Colonic mucosa (tissue), 4 donors: ENCODE results near the gene TCF12. TPM values are rescaled to one million over a fixed set of nuclear protein-coding genes. Genes with fewer than 3 reads are reported as not detected.

Experiments used
- DNase-seq: peaks from one replicate; pipeline ENCODE4 v3.0.0-alpha.2; 2020
- H3K27ac ChIP-seq: fragments of 200-600 bp; one replicate; pipeline ENCODE4 v1.8.0; 2021
- H3K27me3 ChIP-seq: fragments of 200-600 bp; one replicate; pipeline ENCODE4 v1.8.0; 2021
- H3K36me3 ChIP-seq: fragments of 200-600 bp; one replicate; pipeline ENCODE4 v1.8.0; 2021
- H3K4me1 ChIP-seq: fragments of 200-600 bp; one replicate; pipeline ENCODE4 v1.8.0; 2021; ENCODE audit warnings: mild to moderate bottlenecking
- H3K4me3 ChIP-seq: fragments of 200-600 bp; one replicate; pipeline ENCODE4 v1.8.0; 2021
- H3K9ac ChIP-seq, 2 donors: one replicate each; pipeline ENCODE4 v1.7.0; 2013; ENCODE audit warnings: control low read depth in 2 of 2, low read depth in 2 of 2, low read length in 2 of 2
- H3K9me3 ChIP-seq: fragments of 200-600 bp; one replicate; pipeline ENCODE4 v1.8.0; 2021
- CTCF ChIP-seq: fragments of 200-600 bp; IDR thresholded peaks from one replicate; pipeline ENCODE4 v1.8.0; 2022; ENCODE audit warnings: antibody characterized with exemption, mild to moderate bottlenecking
- intact Hi-C: fragments of 100-400 bp; cut with DNase I; formaldehyde crosslinking; loops from one replicate; pipeline ENCODE4 v1.14.1; 2022
- total RNA-seq, 2 donors: library from RNA; stranded (reverse); fragmentation: NEBNext Ultra II Directional in 1 of 2; extraction: Animal tissue kit (Norgen Biotek cat#: 25700) in 1 of 2; gene quantifications; one replicate each; pipeline ENCODE4 v1.2.1, GENCODE V29; 2021
- donor health status: healthy.
- donor health status: DM: no; HTN: no; CAD: no.
- donor health status: DM: no; HTN: no; CAD: no.

Gene TCF12
- total RNA-seq, 2 donors from 2014 or later = 68.7 to 76.3 TPM

GRCh38 chr15:57253082-57253481 lies 334.6 kb downstream of the TCF12 start:
- intact Hi-C loops = no loop called here
- H3K36me3 ChIP-seq = no peaks in the 10 kb centered on the region

GRCh38 chr15:57253500-57253899 lies 335.1 kb downstream of the TCF12 start:
- Histone ChIP-seq H3K4me3 (no peak overlapping the region), H3K9me3 (no peaks in the 10 kb centered on the region), H3K9ac (no peak overlapping the region), H3K27ac (no peak overlapping the region), H3K4me1 (no peaks in the 10 kb centered on the region), H3K27me3 (no peaks in the 10 kb centered on the region), H3K36me3 (no peaks in the 10 kb centered on the region)
- no peak for TF ChIP-seq CTCF
- intact Hi-C loops = no loop called here
- no peak for DNase-seq

More at GRCh38 chr15:57253082-57253481, 334.6 kb downstream of the TCF12 start:
- Histone ChIP-seq H3K4me1 (no peaks in the 10 kb centered on the region), H3K9ac (no peak overlapping the region), H3K27ac (no peak overlapping the region), H3K27me3 (no peaks in the 10 kb centered on the region), H3K4me3 (no peak overlapping the region), H3K9me3 (no peaks in the 10 kb centered on the region)
- DNase-seq = no peak
- TF ChIP-seq CTCF = no peak

- H3K36me3 ChIP-seq = no peaks in the 10 kb centered on the region
- intact Hi-C loops = no loop called here
These were observed 337.4 kb downstream of the TCF12 start for GRCh38 chr15:57255751-57256341.

GRCh38 chr15:57256939-57257338 lies 338.5 kb downstream of the TCF12 start:
- no peak for DNase-seq
- intact Hi-C loops = no loop called here
- no peak for TF ChIP-seq CTCF
- Histone ChIP-seq H3K9me3 (no peaks in the 10 kb centered on the region), H3K4me1 (no peaks in the 10 kb centered on the region), H3K27me3 (no peaks in the 10 kb centered on the region), H3K9ac (no peak overlapping the region), H3K36me3 (no peaks in the 10 kb centered on the region), H3K27ac (no peak overlapping the region), H3K4me3 (no peak overlapping the region)

More at GRCh38 chr15:57255751-57256341, 337.4 kb downstream of the TCF12 start:
- Histone ChIP-seq H3K4me3 (no peak overlapping the region), H3K27me3 (no peaks in the 10 kb centered on the region), H3K27ac (no peak overlapping the region), H3K9ac (no peak overlapping the region), H3K4me1 (no peaks in the 10 kb centered on the region), H3K9me3 (no peaks in the 10 kb centered on the region)
- no peak for TF ChIP-seq CTCF
- DNase-seq = no peak

GRCh38 chr15:57259568-57260040 lies 341.2 kb downstream of the TCF12 start:
- TF ChIP-seq CTCF = no peak
- Histone ChIP-seq H3K9me3 (no peaks in the 10 kb centered on the region), H3K27ac (peak overlapping the region; percentile 1), H3K9ac (no peak overlapping the region), H3K27me3 (no peaks in the 10 kb centered on the region), H3K4me3 (no peak overlapping the region), H3K4me1 (no peaks in the 10 kb centered on the region), H3K36me3 (no peaks in the 10 kb centered on the region)
- DNase-seq = peak; percentile 68
- intact Hi-C loops = no loop called here
